ENCODE measurements around the gene SCARF2.

DNA sequence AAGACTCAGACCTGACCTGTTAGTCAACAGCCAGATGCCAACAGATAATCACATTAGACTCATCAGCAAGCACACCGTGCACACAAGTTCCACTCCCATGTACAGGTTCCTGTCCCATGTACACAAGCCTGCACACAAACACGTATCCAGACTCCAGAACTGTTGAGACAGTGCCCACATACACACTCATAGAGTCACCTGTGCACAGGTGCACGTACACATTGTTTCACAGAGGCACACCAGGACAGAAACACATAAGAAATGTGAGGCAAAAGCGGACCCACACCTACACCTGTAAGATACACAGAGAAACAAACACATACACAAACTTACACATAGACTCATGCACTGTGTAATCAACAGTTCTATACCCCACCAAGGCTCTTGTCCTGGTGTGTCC is 46.4 kb downstream of the SCARF2 start:
- TF ChIP-seq, protein P1, sequence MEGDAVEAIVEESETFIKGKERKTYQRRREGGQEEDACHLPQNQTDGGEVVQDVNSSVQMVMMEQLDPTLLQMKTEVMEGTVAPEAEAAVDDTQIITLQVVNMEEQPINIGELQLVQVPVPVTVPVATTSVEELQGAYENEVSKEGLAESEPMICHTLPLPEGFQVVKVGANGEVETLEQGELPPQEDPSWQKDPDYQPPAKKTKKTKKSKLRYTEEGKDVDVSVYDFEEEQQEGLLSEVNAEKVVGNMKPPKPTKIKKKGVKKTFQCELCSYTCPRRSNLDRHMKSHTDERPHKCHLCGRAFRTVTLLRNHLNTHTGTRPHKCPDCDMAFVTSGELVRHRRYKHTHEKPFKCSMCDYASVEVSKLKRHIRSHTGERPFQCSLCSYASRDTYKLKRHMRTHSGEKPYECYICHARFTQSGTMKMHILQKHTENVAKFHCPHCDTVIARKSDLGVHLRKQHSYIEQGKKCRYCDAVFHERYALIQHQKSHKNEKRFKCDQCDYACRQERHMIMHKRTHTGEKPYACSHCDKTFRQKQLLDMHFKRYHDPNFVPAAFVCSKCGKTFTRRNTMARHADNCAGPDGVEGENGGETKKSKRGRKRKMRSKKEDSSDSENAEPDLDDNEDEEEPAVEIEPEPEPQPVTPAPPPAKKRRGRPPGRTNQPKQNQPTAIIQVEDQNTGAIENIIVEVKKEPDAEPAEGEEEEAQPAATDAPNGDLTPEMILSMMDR (IDR thresholded peaks at IDR 0.05), result no peak
- TF ChIP-seq EZH2 (IDR thresholded peaks at IDR 0.05; ENCODE audit: borderline replicate concordance, insufficient read depth, low read depth, low read length, poor library complexity, severe bottlenecking), result no peak

Measured in B cell (primary cell).